Keratinocyte (primary cell): ENCODE data around the gene HDAC10. TPM values are rescaled to one million over a fixed set of nuclear protein-coding genes. Genes with fewer than 3 reads are reported as not detected.

Experiments
- DNase-seq: peaks from one replicate; pipeline ENCODE4 v3.0.0-alpha.2; 2011; ENCODE audit warnings: low read depth, missing footprints, low spot score
- FAIRE-seq: peaks from 2 replicates; lab custom pipeline; 2011; peaks lifted over from hg19 to GRCh38; lab: Jason Lieb, UNC
- H2AFZ ChIP-seq: 2 replicates; pipeline ENCODE4 v1.6.0; 2012; ENCODE audit warnings: low read length, control low read depth, inconsistent platforms; ENCODE audit not compliant: control insufficient read depth
- H3K27ac ChIP-seq: 2 replicates; pipeline ENCODE4 v1.5.1; 2011; ENCODE audit warnings: low read length; ENCODE audit not compliant: control insufficient read depth, insufficient read depth
- H3K27me3 ChIP-seq: 3 replicates; pipeline ENCODE4 v1.6.0; 2011; ENCODE audit warnings: low read length; ENCODE audit not compliant: control insufficient read depth, insufficient read depth; ENCODE audit errors: extremely low read depth
- H3K36me3 ChIP-seq, 2 experiments: 2 replicates in 1 of 2; 3 replicates in 1 of 2; pipeline ENCODE4 v1.5.1; 2011; ENCODE audit warnings: low read length in 2 of 2, mild to moderate bottlenecking in 1 of 2; ENCODE audit not compliant: control insufficient read depth in 2 of 2, insufficient read depth in 2 of 2; ENCODE audit errors: extremely low read depth in 1 of 2
- H3K4me1 ChIP-seq: 3 replicates; pipeline ENCODE4 v1.5.1; 2011; ENCODE audit warnings: low read length; ENCODE audit not compliant: control insufficient read depth, insufficient read depth; ENCODE audit errors: extremely low read depth
- H3K4me2 ChIP-seq: 3 replicates; pipeline ENCODE4 v1.6.0; 2011; ENCODE audit warnings: low read depth, low read length; ENCODE audit not compliant: control insufficient read depth, insufficient read depth; ENCODE audit errors: extremely low read depth
- H3K4me3 ChIP-seq, 3 experiments: fragments of 200-600 bp in 1 of 3; sonication (generic) in 1 of 3; 2 replicates in 2 of 3; 3 replicates in 1 of 3; pipeline ENCODE4 v1.5.1; 2011 to 2016; ENCODE audit warnings: low read length in 3 of 3, mild to moderate bottlenecking in 3 of 3, control low read depth in 2 of 3, inconsistent platforms in 1 of 3, low read depth in 1 of 3, mixed read lengths in 1 of 3, mixed run types in 1 of 3, moderate library complexity in 1 of 3; ENCODE audit not compliant: control insufficient read depth in 2 of 3, insufficient read depth in 2 of 3; ENCODE audit errors: extremely low read depth in 1 of 3
- H3K79me2 ChIP-seq: 2 replicates; pipeline ENCODE4 v1.6.0; 2012; ENCODE audit warnings: low read length; ENCODE audit not compliant: control insufficient read depth, insufficient read depth
- H3K9ac ChIP-seq: 3 replicates; pipeline ENCODE4 v1.6.0; 2011; ENCODE audit warnings: low read length; ENCODE audit not compliant: control insufficient read depth, insufficient read depth; ENCODE audit errors: extremely low read depth
- H3K9me1 ChIP-seq: 3 replicates; pipeline ENCODE4 v1.6.0; 2011; ENCODE audit warnings: low read length; ENCODE audit not compliant: control insufficient read depth, insufficient read depth; ENCODE audit errors: extremely low read depth
- H3K9me3 ChIP-seq: 2 replicates; pipeline ENCODE4 v1.5.1; 2012; ENCODE audit warnings: low read depth, low read length; ENCODE audit not compliant: control insufficient read depth
- H4K20me1 ChIP-seq: 3 replicates; pipeline ENCODE4 v1.6.0; 2011; ENCODE audit warnings: low read length; ENCODE audit not compliant: control insufficient read depth, insufficient read depth; ENCODE audit errors: extremely low read depth
- EZH2 ChIP-seq: IDR thresholded peaks from one replicate; pipeline ENCODE4 v1.6.1; 2012; ENCODE audit warnings: inconsistent platforms, mild to moderate bottlenecking, low read length, moderate library complexity
- dilution Hi-C: fragments of 300-500 bp; cut with MboI; formaldehyde crosslinking; loops from one replicate; pipeline ENCODE4 v1.7.0; 2020; ENCODE audit warnings: low sequenced_read_pairs; ENCODE audit not compliant: extremely low pct_ligation_motif_present
- polyA plus RNA-seq, 5 experiments: library from polyadenylated mRNA; depleted of rRNA in 3 of 5; stranded (reverse) in 3 of 5; stranded (forward) in 1 of 5; unstranded in 1 of 5; fragments of >200 nt; gene quantifications; 1 replicate in 1 of 5; 2 replicates in 3 of 5; 3 replicates in 1 of 5; pipeline versions ENCODE4 v1.2.1 to v1.2.3, GENCODE V29; 2011 to 2012; ENCODE audit warnings: missing spikeins in 2 of 5, low read depth in 1 of 5, low replicate concordance in 1 of 5
- TF ChIP-seq, protein P1 (sequence below), 3 experiments: IDR thresholded peaks in 1 of 3; conservative IDR thresholded peaks in 1 of 3; optimal IDR thresholded peaks in 1 of 3; 2 replicates in 2 of 3; 3 replicates in 1 of 3; pipeline versions ENCODE3 to v1.5.1; 2011; ENCODE audit warnings: low read length in 3 of 3, mild to moderate bottlenecking in 3 of 3, moderate library complexity in 2 of 3, control low read depth in 1 of 3, inconsistent platforms in 1 of 3; ENCODE audit not compliant: insufficient read depth in 2 of 3; ENCODE audit errors: extremely low read depth in 1 of 3

Gene HDAC10
- polyA plus RNA-seq, 1 donor (not counting 4 experiments of a cell fraction or from before 2014, with no cell fraction given), result 4.7 TPM

DNA sequence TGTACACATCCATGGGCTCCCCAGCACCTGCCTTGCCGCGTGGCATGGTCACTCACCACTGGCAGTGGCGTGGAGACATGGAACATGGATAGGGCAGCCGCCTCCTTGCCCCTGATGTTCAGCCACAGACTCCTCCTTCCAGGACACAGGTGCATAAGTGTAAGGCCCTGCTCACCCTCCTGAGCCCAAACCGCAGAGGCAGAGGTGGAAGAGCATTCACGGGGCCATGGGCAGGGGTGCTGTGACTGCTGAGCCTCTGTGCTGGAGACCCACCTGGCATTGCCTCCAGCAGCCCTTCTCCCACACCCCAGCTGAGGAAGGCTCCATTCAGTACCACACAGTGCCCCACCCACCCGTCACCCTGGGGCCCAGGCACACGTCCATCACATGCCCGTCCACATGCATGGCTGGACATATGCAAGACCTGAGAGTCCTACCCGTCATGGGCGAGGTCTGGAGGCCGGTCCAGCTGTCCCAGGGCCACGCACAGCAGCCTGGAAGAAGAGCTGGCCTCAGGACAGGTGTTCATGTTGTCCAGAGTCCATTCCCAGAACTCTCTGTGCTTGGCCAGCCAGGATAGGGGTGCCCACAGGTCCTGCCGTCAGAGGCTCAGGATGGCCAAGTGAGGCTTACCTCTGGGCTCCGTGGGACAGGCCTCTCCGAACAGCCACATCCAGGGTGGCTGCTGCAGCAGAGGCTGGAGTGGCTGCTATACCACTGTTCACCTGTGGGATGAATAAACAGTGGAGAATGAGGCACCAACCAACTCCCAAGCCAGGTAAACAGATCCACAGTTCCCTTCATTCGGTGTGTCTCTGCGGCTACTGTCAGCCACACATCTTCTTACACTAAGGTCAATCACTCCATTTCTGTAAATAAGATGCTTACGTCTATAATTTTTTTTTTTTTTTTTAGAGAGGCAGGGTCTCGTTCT, 4.6 kb downstream of the HDAC10 start:
- FAIRE-seq, result no peak
- H3K4me2 ChIP-seq, result no peak overlapping the region

GRCh38 chr22:50245214-50246072, 5.6 kb downstream of the HDAC10 start:
- peak overlapping the region; percentile 93 for H3K27ac ChIP-seq
- no peaks in the 10 kb centered on the region for H3K9me1 ChIP-seq
- H3K4me3 ChIP-seq, result peak overlapping the region; percentile 84 to 95 (median 94)
- no peaks in the 10 kb centered on the region for H3K27me3 ChIP-seq
- no peak for FAIRE-seq
- peaks cover 51% of the 10 kb centered on the region for H3K79me2 ChIP-seq
- dilution Hi-C loops, result no loop called here
- H3K9me3 ChIP-seq, result no peaks in the 10 kb centered on the region
- peak overlapping the region; percentile 96 for H3K9ac ChIP-seq
- peaks cover 24% of the 10 kb centered on the region for H3K4me1 ChIP-seq
- peaks cover 3% of the 10 kb centered on the region for H4K20me1 ChIP-seq
- peak overlapping the region; percentile 70 for H2AFZ ChIP-seq
- no peak for TF ChIP-seq EZH2
- TF ChIP-seq, protein P1, sequence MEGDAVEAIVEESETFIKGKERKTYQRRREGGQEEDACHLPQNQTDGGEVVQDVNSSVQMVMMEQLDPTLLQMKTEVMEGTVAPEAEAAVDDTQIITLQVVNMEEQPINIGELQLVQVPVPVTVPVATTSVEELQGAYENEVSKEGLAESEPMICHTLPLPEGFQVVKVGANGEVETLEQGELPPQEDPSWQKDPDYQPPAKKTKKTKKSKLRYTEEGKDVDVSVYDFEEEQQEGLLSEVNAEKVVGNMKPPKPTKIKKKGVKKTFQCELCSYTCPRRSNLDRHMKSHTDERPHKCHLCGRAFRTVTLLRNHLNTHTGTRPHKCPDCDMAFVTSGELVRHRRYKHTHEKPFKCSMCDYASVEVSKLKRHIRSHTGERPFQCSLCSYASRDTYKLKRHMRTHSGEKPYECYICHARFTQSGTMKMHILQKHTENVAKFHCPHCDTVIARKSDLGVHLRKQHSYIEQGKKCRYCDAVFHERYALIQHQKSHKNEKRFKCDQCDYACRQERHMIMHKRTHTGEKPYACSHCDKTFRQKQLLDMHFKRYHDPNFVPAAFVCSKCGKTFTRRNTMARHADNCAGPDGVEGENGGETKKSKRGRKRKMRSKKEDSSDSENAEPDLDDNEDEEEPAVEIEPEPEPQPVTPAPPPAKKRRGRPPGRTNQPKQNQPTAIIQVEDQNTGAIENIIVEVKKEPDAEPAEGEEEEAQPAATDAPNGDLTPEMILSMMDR (optimal IDR thresholded peaks at IDR 0.05 in 1 of 3, IDR thresholded peaks at IDR 0.05 in 1 of 3, conservative IDR thresholded peaks at IDR 0.05 in 1 of 3; ENCODE audit: extremely low read depth in 1 of 3, insufficient read depth in 2 of 3, low read length in 3 of 3), result no peak
- H3K36me3 ChIP-seq, result peaks cover 4 to 9% of the 10 kb centered on the region in 2 experiments
- DNase-seq, result no peak
- peak overlapping the region; percentile 88 for H3K4me2 ChIP-seq

More for the DNA sequence above, 4.6 kb downstream of the HDAC10 start:
- Histone ChIP-seq H2AFZ (no peak overlapping the region), H3K79me2 (peaks cover 44% of the 10 kb centered on the region), H3K4me1 (peaks cover 22% of the 10 kb centered on the region), H3K9ac (no peak overlapping the region), H4K20me1 (peaks cover 3% of the 10 kb centered on the region), H3K9me1 (no peaks in the 10 kb centered on the region), H3K27ac (no peak overlapping the region), H3K9me3 (no peaks in the 10 kb centered on the region), H3K27me3 (no peaks in the 10 kb centered on the region), H3K4me3 (peak overlapping the region in 1 of 3 experiments; percentile 94), H3K36me3 (peaks cover 4 to 9% of the 10 kb centered on the region in 2 experiments)
- TF ChIP-seq, protein P1 (optimal IDR thresholded peaks at IDR 0.05 in 1 of 3, IDR thresholded peaks at IDR 0.05 in 1 of 3, conservative IDR thresholded peaks at IDR 0.05 in 1 of 3; ENCODE audit: extremely low read depth in 1 of 3, insufficient read depth in 2 of 3, low read length in 3 of 3), result peak in 1 of 3 experiments; percentile 21
- no peak for TF ChIP-seq EZH2
- dilution Hi-C loops, result no loop called here
- DNase-seq, result no peak
